Myocyte (in vitro differentiated cells): ENCODE data around the gene NUDT5. TPM values are rescaled to one million over a fixed set of nuclear protein-coding genes. Genes with fewer than 3 reads are reported as not detected.
"Not testable (repeated sequence)": the region's sequence is repeated elsewhere in the genome, so short reads cannot be mapped to it uniquely, and the experiment has no call there.

ENCODE experiments used
- DNase-seq: peaks from one replicate; pipeline ENCODE4 v3.0.0-alpha.2; 2012; ENCODE audit warnings: low read depth
- total RNA-seq: library from RNA; depleted of rRNA; stranded (reverse); fragments of >200 nt; gene quantifications from 2 replicates; pipeline ENCODE4 v1.2.3, GENCODE V29; 2014

The NUDT5 gene
- total RNA-seq, 1 donor from 2014 or later: 27.9 TPM

DNA sequence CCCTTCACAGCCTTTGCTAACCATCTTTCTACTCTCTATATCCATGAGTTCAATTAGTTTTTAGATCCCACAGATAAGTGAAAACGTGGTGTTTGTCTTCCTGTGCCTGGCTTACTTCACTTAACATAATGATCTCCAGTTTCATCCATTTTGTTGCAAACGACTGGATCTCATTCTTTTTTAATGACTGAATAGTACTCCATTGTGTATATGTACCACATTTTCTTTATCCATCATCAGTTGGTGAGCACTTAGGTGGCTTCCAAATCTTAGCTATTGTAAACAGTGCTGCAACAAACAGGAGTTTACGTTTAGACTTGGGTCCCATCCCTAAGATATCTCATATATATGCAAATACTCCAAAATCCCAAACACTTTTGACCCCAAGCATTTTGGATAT, 9.4 kb upstream of the NUDT5 start:
- DNase-seq: no peak

DNA sequence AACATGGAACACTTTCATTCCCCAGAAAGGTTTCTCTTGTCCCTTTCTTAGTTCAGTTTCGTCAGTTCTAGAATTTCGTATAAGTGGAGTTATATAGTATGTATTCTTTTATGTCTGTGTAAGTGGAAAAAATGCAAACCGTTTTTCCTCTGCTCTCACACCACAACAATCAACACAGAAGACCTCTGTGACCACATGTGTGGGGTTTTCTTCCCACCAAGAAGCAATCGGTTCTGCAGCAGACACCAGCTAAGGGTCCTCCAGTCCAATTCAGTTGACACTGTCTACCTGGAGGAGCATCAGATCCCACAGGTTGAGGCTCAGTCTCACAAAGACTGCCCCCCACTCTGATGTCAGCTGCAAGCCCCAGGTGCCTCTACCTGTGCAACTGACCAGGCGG, 6.5 kb upstream of the NUDT5 start:
- no peak for DNase-seq

DNA sequence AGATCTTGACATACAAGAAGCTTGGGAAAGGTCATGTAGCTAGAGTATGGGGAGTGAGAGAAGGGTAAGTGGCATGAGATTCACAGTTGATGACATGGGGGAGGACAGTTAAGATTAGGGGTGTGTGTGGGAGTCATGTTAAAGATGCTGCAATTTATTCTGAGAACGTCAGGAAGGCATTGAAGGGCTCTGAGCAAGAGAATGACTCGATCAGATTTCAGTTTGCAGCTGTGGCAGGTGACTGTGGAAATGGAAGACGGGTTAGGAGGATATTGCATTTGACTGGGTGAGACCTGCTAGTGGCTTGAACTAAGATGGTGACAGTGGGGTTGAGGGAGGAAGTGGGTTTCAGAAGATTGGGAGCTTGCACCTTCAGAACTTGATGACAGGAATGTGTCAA, 5.9 kb upstream of the NUDT5 start:
- DNase-seq: peak; percentile 39

DNA sequence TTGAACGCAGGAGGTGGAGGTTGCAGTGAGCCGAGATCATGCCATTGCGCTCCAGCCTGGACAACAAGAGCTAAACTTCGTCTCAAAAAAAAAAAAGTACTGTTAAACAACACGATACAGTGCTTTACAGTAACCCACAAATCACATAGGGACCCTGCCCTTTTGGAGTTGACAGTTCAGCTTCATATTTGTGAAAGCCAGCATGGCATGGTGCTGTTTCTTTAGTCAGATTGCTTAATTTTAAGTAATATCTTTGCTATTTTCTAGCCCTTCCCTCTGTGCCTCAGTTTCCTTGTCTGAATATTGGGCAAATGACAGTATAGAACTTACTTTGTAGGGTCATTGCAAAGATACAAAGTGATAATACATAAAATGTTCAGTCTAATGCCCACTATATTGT, 5.2 kb upstream of the NUDT5 start:
- DNase-seq: no peak

DNA sequence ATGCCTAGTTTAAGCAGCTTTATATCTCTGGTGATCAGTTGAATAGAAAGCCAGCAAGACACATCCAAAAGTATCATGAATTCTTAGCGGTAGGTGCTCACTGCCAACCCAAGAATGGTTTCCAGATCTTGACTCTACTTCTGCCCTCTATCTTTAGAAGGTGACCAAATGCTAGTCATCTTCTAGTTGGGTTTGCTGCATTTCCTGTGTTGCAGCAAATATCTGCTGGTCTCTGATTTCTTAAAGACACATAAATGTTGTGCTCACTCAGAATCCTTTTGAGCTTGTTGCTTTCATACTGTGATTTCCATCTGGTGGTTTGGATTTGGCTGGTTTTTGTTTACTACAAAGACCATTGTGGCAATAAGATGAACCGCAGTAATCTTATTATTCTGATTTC, 2.5 kb upstream of the NUDT5 start:
- no peak for DNase-seq

DNA sequence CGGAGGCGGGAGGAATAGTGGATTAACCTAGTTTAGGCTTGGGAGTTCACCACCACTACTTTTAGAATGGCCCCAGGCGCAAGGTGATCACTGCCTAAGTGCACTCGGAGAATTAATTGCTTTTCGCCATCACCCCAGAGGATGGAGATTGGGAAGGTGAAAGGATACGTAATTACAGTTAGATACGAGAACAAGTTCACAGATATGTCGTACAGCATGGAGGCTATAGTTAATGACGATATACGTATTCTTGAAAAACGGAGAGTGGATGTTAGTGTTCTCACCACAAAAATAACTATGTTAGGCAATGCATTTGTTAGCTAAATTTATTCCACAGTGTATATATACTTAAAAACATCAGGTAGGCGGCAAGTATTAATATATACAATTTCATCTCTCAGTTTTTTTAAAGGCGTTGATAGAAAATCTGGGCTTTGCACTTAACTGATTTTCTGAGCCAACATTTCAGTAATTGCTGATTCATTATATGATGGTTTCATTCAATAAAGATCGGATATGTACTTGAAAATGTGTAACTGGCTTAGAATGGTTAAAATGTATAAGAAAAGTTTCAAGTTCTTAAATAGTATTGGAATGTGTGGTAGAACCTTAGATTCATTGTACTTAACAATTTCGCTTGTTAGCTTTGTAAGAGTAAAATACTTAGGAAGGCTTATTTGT, 980 bp upstream of the NUDT5 start:
- no peak for DNase-seq

DNA sequence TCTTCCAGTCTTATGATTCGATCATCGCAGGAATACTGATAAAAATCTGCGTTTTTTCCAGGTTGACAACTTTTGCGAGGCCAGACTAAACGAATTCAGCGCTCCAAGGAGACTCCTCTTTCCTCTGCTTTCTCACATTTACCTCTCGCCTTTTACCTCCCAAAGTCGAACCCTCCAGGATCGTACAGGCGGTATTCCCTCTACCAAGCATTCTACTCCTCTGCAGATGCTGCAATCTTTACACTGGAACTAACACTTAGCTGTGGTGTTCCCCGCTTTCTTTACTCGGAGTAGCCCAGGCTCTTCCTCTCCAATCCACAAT, 449 bp downstream of the NUDT5 start:
- no peak for DNase-seq

DNA sequence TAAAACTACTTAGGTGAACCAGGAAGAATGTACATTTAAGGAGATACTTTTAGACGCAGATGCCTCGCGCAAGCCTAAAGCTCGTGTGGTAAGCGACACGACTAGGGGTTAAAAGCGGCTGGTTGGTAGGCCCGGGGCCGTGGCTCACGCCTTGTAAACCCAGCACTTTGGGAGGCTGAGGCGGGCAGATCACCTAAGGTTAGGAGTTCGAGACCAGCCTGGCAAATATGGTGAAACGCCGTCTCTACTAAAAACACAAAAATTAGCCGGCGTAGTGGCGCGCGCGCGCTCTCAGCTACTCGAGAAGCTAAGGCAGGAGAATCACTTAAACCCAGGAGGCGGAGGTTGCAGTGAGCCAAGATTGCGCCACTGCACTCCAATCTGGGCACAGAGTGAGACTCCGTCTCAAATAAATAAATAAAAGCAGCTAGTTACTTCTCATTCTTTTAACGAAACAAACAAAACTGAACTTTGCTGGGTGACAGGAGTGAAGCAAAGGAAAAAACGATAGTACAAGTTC, 879 bp downstream of the NUDT5 start:
- DNase-seq: peak; percentile 32

DNA sequence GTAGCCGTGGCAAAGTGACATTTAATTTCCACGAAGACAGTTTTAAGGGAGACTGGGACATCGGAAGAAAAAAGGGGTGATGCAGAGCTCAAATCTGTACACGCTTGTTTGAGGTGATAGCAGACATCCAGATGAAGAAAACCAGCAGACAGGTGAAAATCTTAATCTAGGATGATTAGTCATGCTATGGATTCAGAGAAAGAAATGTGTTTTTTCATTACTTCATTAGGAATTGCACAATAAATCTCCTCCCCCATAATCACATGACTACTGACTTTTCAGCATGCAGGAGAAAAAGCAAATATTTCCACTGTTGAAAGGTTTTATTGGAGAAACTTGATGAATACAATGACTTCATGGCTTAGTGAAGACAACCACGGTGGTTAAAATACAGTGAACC, 2.5 kb downstream of the NUDT5 start:
- no peak for DNase-seq

DNA sequence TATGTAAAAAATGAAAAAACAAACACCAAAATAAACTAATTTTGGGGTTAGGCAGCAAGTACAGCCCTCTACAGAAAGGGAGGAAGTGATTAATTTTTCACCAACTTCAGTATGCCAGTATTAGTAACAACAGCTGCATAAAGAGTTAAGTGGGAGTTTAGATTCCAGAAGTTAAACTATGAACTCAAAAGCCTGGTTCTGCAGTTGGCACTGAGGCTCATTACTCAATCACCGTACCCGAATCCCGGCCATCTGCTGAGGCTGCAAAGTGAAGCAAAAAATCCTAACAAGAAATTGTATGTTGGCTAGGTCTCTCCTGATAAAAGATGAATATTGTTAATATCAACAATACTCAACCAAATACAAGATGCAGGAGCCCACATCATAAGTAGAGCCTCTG, 4.0 kb downstream of the NUDT5 start:
- peak; percentile 70 for DNase-seq

DNA sequence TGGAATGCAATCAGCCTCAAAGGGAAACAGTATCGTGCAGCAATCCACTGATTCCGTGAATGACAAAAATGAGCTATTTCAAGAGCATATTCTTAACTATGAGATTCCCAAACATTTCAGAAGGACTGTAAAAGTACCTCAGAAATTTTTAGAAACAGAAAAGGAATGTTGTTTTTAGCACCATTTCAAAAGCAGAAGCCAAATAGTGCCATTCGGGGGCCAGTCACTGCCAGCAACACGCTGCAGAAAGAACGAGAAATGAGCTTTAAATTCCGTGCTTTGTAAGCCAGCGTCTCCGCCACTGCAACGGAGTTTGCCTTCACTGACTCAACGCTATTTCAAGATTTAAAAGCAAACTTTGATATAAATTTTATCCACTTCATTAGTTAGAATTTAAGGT, 6.3 kb downstream of the NUDT5 start:
- no peak for DNase-seq

DNA sequence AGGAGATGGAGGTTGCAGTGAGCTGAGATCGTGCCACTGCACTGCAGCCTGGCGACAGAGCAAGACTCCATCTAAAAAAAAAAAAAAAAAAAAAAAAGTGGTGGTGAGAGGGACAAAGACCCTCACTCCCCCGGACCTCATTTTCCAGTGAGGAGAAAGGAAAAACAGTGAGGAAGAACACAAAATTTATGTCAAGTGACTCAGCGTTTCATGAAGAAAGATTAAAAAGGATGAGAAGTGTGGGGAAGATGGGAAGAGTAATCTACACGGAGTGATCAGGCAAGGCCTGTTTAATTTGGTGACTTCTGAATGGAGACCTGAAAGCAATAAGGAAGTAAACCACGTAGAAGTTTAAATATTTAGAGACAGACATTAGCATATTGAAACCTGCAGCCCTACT, 7.0 kb downstream of the NUDT5 start:
- DNase-seq: no peak

DNA sequence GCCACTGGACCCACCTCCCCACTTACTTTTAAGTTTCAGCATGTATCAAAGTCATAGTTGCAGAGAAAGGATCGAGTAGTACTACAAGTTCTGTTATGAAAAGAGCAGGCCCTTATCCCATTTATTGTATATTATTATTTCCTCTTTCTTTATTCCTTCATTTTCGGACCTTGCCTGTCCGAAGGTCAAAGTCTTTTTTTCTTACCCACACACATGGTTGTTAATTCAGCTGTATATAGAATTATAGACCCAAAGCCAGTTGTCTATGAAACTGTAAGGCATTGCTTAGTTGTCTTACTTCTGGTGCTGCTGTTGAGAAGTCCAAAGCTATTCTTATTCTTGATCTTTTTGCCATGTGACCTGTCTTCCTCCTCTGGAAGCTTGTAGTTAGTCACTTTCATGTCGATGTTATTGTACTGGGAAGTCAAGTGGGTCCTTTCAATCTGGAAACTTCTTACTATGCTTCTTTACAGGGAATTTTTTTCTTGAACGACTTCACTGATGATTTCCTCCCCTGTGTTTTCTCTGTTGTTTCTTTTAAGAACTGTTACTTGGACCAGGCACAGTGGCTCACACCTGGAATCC, 8.3 kb downstream of the NUDT5 start:
- no peak for DNase-seq

DNA sequence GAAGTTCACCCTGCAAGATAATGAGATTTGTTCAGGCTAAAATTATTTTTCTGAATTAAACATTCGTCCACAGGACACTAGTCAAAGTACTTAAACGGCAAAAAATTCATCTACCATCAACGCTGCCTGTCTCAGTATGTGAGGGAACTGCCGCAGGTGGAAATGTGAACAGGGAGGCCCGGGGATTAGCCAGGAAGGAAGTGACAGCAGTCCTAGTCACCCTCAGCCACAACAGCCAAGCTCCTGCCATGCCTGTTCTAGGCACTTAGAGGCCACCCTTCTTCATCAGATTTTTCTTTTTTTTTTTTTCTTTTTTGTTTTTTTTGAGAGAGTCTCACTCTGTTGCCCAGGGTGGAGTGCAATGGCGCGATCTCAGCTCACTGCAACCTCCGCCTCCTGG, 9.4 kb downstream of the NUDT5 start:
- DNase-seq: no peak

DNA sequence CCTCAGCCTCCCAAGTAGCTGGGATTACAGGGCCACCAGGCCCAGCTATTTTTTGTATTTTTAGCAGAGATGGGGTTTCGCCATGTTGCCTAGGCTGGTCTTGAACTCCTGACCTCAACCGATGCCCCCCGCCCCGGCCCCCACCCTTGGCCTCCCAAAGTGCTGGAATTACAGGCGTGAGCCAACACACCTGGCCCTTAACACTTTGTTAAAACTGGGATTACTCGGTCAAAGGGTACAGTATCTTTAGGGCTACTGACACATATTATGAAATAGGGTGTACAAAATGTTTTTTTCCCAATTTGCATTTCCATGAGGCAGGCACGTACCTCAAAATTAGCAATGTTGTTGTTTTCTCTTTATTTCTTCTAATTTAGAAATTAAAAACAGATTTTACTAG, 11.5 kb downstream of the NUDT5 start:
- DNase-seq: no peak

DNA sequence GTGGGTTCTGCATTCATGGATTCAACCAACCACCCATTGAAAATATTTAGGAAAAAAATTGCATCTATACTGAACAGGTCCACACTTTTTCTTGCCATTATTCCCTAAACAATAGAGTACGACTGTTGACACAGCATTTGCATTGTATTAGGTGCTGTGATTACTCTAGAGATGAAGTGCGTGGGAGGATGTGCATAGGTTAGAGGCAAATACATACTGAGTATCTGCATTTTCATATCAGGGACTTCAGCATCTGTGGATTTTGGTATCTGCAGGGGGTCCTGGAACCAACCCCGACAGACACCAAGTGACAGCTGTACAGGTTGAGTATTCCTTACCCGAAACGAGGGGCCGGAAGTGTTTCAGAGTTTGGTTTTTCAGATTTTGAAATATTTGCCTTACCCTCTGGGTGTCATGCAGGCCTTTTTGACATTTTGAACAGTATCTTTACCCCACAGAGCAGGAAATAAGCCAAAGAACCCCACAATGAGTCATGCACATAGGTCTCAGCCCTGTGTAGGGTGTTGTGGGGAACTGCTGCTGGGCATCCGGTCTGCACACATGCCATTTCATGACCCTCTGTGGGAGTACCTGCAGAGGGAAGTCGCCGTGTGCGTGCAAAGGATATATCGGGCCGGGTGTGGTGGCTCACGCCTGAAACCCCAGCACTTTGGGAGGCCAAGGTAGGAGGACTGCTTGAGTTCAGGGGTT, 14.5 kb downstream of the NUDT5 start:
- no peak for DNase-seq

DNA sequence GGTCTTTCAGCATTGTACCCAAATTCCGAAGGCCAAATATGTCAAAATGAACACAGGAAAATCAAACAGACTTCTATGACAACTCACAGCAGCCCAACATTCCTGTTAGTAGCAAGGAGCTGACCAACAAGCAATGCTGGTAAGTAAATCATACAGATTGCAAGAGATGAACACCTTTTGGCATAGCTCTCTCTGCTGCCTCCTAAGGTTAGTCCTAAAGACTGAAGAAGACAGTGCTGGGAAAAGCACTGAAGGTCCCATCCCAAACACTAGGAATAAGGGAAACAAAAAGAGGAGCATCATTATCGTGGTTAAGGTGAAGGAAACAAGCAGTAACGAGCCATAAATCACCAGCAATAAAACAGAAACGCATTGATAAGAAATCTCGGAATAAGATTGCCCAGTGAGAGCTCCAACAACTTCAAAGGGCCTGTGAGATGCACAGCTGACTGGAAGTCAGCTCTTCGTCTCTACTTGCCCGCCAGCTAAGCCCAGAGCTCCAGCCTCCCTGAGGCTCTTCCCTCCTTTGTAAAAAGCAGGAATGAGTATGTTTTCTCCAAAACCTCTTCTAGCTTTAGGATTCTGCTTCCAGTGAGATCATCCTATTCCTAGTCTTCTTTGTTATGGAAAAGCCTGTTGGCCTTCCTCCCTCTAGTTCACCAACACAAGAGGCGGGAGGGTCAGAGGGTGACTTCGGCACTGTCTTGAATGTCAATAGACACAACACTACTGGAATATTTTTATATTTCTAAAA, 15.3 kb downstream of the NUDT5 start:
- no peak for DNase-seq

DNA sequence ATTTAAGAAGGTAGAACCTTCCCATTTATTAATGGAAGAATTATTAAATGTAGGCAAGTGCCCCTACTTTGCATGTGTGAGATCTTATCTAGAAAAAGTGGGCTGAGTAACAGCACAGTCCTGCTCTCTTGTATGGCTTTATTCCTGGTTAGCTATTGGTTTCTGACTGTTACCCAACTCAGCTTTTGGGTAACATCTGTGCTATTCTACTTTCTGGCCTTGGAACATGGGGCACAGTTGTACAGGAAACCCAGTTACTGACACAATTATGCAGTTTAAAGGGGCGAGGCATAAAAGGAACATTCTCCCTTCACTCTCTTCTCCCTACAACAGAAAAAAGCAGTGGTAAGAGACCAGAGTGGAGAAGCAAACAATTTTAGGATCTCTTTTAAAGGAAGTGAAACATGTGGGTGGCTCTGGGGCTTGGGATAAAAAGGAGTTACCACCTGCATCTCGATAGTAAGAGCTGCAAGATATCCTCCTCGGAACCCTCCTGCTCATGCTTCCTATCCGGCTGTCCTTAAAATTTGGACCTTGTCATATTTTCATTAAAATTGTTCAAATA, 16.0 kb downstream of the NUDT5 start:
- DNase-seq: no peak

DNA sequence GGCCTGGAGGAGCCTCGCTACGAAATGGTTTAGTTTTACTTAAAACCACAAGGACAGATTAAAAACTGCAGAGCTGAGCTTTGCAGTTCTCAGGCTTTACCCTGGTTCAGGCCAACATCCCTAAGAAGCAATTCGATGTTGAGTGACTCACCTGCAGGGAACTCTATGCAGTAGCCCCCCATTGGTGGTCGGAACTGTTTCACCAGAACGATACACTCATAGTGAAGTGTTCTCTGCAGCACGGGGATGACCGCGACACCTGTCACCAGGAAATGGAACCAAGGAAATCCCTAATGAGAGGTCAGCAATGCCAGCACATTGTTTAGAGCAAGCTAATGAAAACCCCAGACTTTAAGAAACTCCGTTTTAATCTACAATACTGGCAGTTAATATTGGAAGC, 18.0 kb downstream of the NUDT5 start:
- DNase-seq: peak; percentile 39

DNA sequence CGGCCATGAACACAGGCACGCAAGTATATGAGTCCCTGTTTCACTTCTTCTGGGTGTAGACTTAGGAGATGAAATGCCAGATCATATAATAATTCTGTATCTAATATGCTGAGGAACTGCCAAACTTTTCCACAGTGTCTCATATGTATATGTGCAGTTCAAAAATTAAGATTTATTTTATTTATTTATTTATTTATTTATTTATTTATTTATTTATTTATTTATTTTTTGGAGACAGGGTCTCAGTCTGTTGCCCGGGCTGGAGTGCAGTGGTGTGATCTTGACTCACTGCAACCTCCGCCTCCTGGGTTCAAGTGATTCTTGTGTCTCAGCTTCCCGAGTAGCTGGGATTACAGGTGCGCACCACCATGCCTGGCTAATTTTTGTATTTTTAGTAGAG, 24.2 kb downstream of the NUDT5 start:
- not testable (repeated sequence) for DNase-seq

DNA sequence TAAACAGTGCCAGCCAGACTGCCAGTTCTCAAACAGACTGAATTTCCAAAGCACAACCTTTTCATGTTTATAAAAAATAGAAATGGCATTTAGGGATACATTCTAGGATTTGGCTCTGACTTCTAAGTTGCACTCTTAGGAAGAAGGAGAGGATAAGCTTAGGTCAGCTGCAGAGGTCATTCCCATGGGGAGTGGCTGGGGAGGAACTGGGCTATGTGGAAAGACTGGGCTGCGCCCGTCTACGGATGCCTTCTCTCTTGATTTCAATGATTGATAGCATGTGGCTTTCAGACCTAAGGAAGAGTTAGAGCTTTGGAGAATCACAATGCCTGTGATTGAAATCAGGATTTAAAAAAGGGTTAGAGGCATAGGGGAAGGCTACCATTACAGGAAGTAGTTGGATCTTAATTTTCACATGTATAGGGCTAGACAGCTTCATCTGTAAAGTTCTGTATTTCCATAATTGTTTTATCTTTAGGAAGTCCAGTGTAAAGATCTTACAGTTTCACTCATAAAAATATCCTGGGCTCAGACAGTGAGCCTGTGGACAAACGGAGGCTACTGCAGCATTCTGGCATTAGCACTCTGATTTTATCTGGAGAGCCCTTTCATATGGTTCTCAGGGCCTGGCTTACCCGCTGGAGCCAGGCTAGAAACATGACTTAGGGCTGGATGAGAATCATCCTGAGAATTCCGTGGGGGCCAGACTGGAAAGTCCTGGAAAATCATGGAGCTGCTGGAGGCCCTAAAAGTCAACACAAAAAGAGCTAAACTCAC, 29.5 kb downstream of the NUDT5 start:
- DNase-seq: no peak
